Immature natural killer cell (primary cell): Measurements from ENCODE around the gene UPF3A. TPM values are rescaled to one million over a fixed set of nuclear protein-coding genes. Genes with fewer than 3 reads are reported as not detected.
"Not testable (repeated sequence)": the region's sequence is repeated elsewhere in the genome, so short reads cannot be mapped to it uniquely, and the experiment has no call there.

Experiments
- DNase-seq, 3 donors: peaks; one replicate each; pipeline ENCODE4 v3.0.0; 2022; ENCODE audit warnings: mixed read lengths in 1 of 3
- H3K27ac Mint-ChIP-seq, 6 donors: one replicate each; pipeline ENCODE4 v1.8.0; 2020; ENCODE audit warnings: mixed read lengths in 6 of 6, mild to moderate bottlenecking in 5 of 6, inconsistent platforms in 4 of 6, moderate library complexity in 3 of 6
- H3K27me3 Mint-ChIP-seq, 3 donors: one replicate each; pipeline ENCODE4 v1.8.0; 2020 to 2021; ENCODE audit warnings: low read depth in 3 of 3, mild to moderate bottlenecking in 3 of 3, mixed read lengths in 3 of 3, moderate library complexity in 3 of 3, inconsistent platforms in 1 of 3
- H3K36me3 Mint-ChIP-seq, 3 donors: one replicate each; pipeline ENCODE4 v1.8.0; 2020; ENCODE audit warnings: mixed read lengths in 3 of 3, inconsistent platforms in 2 of 3, mild to moderate bottlenecking in 2 of 3
- H3K4me1 Mint-ChIP-seq, 2 donors: one replicate each; pipeline ENCODE4 v1.8.0; 2020; ENCODE audit warnings: inconsistent platforms in 2 of 2, mild to moderate bottlenecking in 2 of 2, mixed read lengths in 2 of 2, moderate library complexity in 1 of 2
- H3K4me3 Mint-ChIP-seq, 5 donors: one replicate each; pipeline ENCODE4 v1.8.0; 2020; ENCODE audit warnings: mild to moderate bottlenecking in 5 of 5, mixed read lengths in 5 of 5, inconsistent platforms in 3 of 5, moderate library complexity in 3 of 5
- H3K9me3 Mint-ChIP-seq, 6 donors: one replicate each; pipeline ENCODE4 v1.8.0; 2020; ENCODE audit warnings: mild to moderate bottlenecking in 6 of 6, mixed read lengths in 6 of 6, inconsistent platforms in 4 of 6, moderate library complexity in 3 of 6
- polyA plus RNA-seq, 3 donors: library from polyadenylated mRNA; unstranded; fragments of 300-500 nt; fragmentation: Illumina TruSeq; gene quantifications; one replicate each; pipeline ENCODE4 v1.2.3, GENCODE V29; 2021

UPF3A gene
- polyA plus RNA-seq, 3 donors from 2014 or later: 8.9 to 35.5 (median 23.9) TPM

- H3K27me3 Mint-ChIP-seq: peaks cover 0 to 9% (median 3%) of the 10 kb centered on the region in 3 donors
- peak overlapping the region; percentile 58 to 83 (median 70) for H3K4me3 Mint-ChIP-seq
- peaks cover 0 to 5% (median 0%) of the 10 kb centered on the region in 3 donors for H3K36me3 Mint-ChIP-seq
- H3K27ac Mint-ChIP-seq: peak overlapping the region in 4 of 6 donors; percentile 15 to 70 (median 30)
- no peaks in the 10 kb centered on the region for H3K9me3 Mint-ChIP-seq
- DNase-seq: no peak
- peaks cover 23 to 32% of the 10 kb centered on the region in 2 donors for H3K4me1 Mint-ChIP-seq
Measured at GRCh38 chr13:114334305-114335053, 53.1 kb downstream of the UPF3A start.

- not testable (repeated sequence) for DNase-seq, H3K36me3 Mint-ChIP-seq, H3K9me3 Mint-ChIP-seq, H3K27ac Mint-ChIP-seq, H3K4me3 Mint-ChIP-seq
- Mint-ChIP-seq H3K27me3 (peaks cover 11 to 17% (median 16%) of the 10 kb centered on the region in 3 donors), H3K4me1 (peaks cover 41 to 51% of the 10 kb centered on the region in 2 donors)
Measured at GRCh38 chr13:114336457-114336856, 55.1 kb downstream of the UPF3A start.

- Mint-ChIP-seq H3K4me3 (peak overlapping the region in 1 of 5 donors; percentile 30), H3K27me3 (peaks cover 16 to 25% (median 20%) of the 10 kb centered on the region in 3 donors), H3K4me1 (peaks cover 42 to 50% of the 10 kb centered on the region in 2 donors), H3K9me3 (peaks cover 0 to 5% (median 0%) of the 10 kb centered on the region in 6 donors), H3K36me3 (peaks cover 0 to 3% (median 3%) of the 10 kb centered on the region in 3 donors), H3K27ac (peak overlapping the region in 2 of 6 donors; percentile 35 to 78)
- DNase-seq: no peak
Measured at GRCh38 chr13:114338959-114339358, 57.6 kb downstream of the UPF3A start.

- Mint-ChIP-seq H3K9me3 (peaks cover 0 to 5% (median 0%) of the 10 kb centered on the region in 6 donors), H3K4me3 (peak overlapping the region; percentile 40 to 80 (median 64)), H3K27ac (peak overlapping the region; percentile 43 to 83 (median 72)), H3K4me1 (peaks cover 33 to 39% of the 10 kb centered on the region in 2 donors), H3K27me3 (peaks cover 19 to 29% (median 20%) of the 10 kb centered on the region in 3 donors), H3K36me3 (peaks cover 0 to 3% (median 3%) of the 10 kb centered on the region in 3 donors)
- DNase-seq: peak; percentile 88 to 90 (median 90)
Measured at GRCh38 chr13:114339857-114340534, 58.6 kb downstream of the UPF3A start.

GRCh38 chr13:114341003-114341777 is 59.8 kb downstream of the UPF3A start:
- H3K27me3 Mint-ChIP-seq: peaks cover 17 to 26% (median 23%) of the 10 kb centered on the region in 3 donors
- peaks cover 0 to 5% (median 0%) of the 10 kb centered on the region in 6 donors for H3K9me3 Mint-ChIP-seq
- peaks cover 0 to 3% (median 0%) of the 10 kb centered on the region in 3 donors for H3K36me3 Mint-ChIP-seq
- H3K4me3 Mint-ChIP-seq: peak overlapping the region in 4 of 5 donors; percentile 15 to 59 (median 53)
- peak overlapping the region in 2 of 6 donors; percentile 71 to 74 for H3K27ac Mint-ChIP-seq
- DNase-seq: no peak
- peaks cover 30 to 36% of the 10 kb centered on the region in 2 donors for H3K4me1 Mint-ChIP-seq

GRCh38 chr13:114347256-114347655 is 65.9 kb downstream of the UPF3A start:
- not testable (repeated sequence) for H3K4me1 Mint-ChIP-seq, H3K4me3 Mint-ChIP-seq
- H3K27me3 Mint-ChIP-seq: peaks cover 10 to 20% (median 14%) of the 10 kb centered on the region in 3 donors

GRCh38 chr13:114352763-114353162 is 71.4 kb downstream of the UPF3A start:
- peak in 2 of 3 donors; percentile 24 to 31 for DNase-seq

More at GRCh38 chr13:114347256-114347655, 65.9 kb downstream of the UPF3A start:
- H3K36me3 Mint-ChIP-seq, H3K27ac Mint-ChIP-seq, DNase-seq, H3K9me3 Mint-ChIP-seq: not testable (repeated sequence)

GRCh38 chr13:114353382-114353781 is 72.0 kb downstream of the UPF3A start:
- DNase-seq, H3K36me3 Mint-ChIP-seq, H3K4me1 Mint-ChIP-seq, H3K27me3 Mint-ChIP-seq, H3K9me3 Mint-ChIP-seq, H3K4me3 Mint-ChIP-seq: not testable (repeated sequence)
- peak overlapping the region in 1 of 6 donors; percentile 55 for H3K27ac Mint-ChIP-seq

More at GRCh38 chr13:114352763-114353162, 71.4 kb downstream of the UPF3A start:
- not testable (repeated sequence) for H3K4me1 Mint-ChIP-seq, H3K27me3 Mint-ChIP-seq, H3K27ac Mint-ChIP-seq, H3K4me3 Mint-ChIP-seq, H3K36me3 Mint-ChIP-seq, H3K9me3 Mint-ChIP-seq

Other genes with a start within 250 kb of the UPF3A start
- 100 to 1,000 TPM in 1 of 3 donors, 10 to 100 TPM in 2; 37.4 to 153 (median 64.8) TPM for gene RASA3, start 149.0 kb upstream of the UPF3A start, polyA plus RNA-seq
- 1 to 10 TPM in 1 of 3 donors, under 1 TPM in 2; 0.40 to 1.0 (median 0.44) TPM for gene CFAP97D2, start 102.3 kb upstream of the UPF3A start, polyA plus RNA-seq
- gene CDC16, start 46.7 kb upstream of the UPF3A start, polyA plus RNA-seq: 10 to 100 TPM; 16.0 to 33.1 (median 30.1) TPM
- 10 to 100 TPM in 1 of 3 donors, 1 to 10 TPM in 2; 1.8 to 10.2 (median 5.0) TPM for gene CHAMP1, start 32.9 kb downstream of the UPF3A start, polyA plus RNA-seq